Esophagus muscularis mucosa (tissue), 4 donors: Measurements from ENCODE around the gene LPIN2.

ENCODE experiments used
- CTCF ChIP-seq, 3 experiments: fragments of 200-600 bp in 2 of 3; fragments of 450-650 bp in 1 of 3; sonication (generic) in 2 of 3; IDR thresholded peaks; one replicate each; pipeline ENCODE4 v1.5.1; 2017 to 2019; ENCODE audit warnings: antibody characterized with exemption in 3 of 3, mild to moderate bottlenecking in 2 of 3, moderate library complexity in 1 of 3
- EP300 ChIP-seq: sonication (generic); formaldehyde crosslinking; IDR thresholded peaks from one replicate; pipeline ENCODE4 v1.6.1; 2017; ENCODE audit warnings: antibody characterized with exemption
- POLR2A ChIP-seq: fragments of 450-650 bp; IDR thresholded peaks from one replicate; pipeline ENCODE4 v1.6.1; 2017; ENCODE audit warnings: antibody characterized with exemption, moderate library complexity, mild to moderate bottlenecking, low read depth
- POLR2AphosphoS5 ChIP-seq, 2 donors: sonication (generic); formaldehyde crosslinking; IDR thresholded peaks; one replicate each; pipeline ENCODE4 v1.6.1; 2017; ENCODE audit warnings: antibody characterized with exemption in 2 of 2

- TF ChIP-seq CTCF (IDR thresholded peaks at IDR 0.05) (no peak), POLR2A (no peak), POLR2AphosphoS5 (IDR thresholded peaks at IDR 0.05) (no peak), EP300 (no peak)
Observed at GRCh38 chr18:3061581-3062312, 48.8 kb upstream of the LPIN2 start.
